GM18498 (cell line): ENCODE measurements around the gene NPEPPS.
A peak's percentile ranks its signal among the peaks of the same experiment; 100 is the strongest.

Experiments
- ATAC-seq: cut with Tn5 transposase; IDR thresholded peaks from one replicate; pipeline ENCODE4 v1.9.1; 2021; ENCODE audit warnings: mild to moderate bottlenecking, moderate library complexity; ENCODE audit not compliant: unreplicated experiment

Gene NPEPPS

DNA sequence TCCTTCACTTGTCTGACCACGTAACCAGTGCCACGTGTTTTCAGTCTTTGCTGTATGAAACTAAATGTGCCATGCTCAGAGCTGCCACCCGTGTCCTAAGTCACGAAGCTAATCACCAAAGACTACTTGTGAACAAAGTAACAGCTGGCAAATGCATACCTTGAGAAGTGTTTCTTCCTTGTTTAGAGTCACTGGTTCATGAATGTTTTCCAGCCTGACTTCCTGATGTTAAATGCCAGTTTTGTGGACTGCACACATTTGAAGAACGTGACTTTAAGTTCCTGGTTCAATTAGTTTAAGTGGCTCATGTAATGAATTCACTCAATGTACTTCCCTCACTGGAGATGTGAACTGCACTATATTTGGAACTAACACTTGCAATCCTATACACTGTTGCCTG is 98.9 kb downstream of the NPEPPS start:
- ATAC-seq: no peak

DNA sequence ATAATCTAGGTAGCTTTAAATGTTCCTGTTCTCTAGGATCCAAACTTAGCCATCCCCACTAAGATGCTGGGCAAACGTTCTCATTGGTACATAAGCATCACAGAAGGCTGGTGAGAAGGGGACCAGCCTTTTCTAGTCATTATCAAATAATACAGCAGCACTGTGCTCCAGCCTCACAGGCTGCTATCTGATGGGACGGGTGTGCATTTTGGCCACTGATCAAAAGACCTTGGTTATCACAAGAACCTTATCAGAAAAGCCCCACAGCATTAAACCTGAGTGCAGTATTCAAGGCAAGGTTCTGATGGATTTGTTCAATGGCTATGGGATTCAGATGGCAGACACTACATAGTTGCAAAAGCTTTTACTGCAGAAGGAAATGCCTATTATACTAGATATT is 99.7 kb downstream of the NPEPPS start:
- no peak for ATAC-seq

DNA sequence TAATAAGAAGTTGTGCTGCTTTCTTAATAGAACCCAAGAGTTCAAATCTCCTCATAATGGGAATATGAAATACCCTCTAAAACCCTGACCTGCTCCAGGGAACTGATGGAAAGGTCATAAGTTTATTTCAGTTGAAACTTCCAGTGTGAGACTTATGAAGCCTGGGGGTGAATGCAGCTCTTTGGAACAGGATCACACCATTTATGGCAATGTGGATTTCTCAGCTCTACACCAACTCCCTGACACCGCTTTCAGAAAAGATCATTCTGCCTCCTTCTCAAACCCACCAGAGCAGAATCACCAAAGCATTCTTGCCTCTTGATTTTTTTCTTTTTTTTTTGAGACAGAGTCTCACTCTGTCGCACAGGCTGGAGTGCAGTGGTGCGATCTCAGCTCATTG is 102.1 kb downstream of the NPEPPS start:
- ATAC-seq: no peak

DNA sequence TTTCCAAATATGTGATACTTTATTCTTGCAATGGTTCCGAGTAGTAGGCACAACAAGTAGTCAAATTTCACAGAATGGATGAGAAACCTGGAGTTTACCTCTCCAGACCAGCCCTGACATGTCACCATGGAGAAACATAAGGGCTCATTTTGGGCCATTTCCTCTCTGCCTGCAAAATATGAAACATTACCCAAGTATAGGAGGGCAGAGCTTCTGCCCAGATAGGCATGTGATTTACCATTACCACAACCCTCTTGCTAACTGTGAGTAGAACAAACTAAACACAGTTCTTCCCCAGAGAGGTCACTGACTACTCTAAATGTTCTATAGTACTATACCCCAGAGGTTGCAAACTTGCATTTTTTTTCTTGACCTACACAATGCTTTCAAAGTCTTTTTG is 103.1 kb downstream of the NPEPPS start:
- no peak for ATAC-seq

DNA sequence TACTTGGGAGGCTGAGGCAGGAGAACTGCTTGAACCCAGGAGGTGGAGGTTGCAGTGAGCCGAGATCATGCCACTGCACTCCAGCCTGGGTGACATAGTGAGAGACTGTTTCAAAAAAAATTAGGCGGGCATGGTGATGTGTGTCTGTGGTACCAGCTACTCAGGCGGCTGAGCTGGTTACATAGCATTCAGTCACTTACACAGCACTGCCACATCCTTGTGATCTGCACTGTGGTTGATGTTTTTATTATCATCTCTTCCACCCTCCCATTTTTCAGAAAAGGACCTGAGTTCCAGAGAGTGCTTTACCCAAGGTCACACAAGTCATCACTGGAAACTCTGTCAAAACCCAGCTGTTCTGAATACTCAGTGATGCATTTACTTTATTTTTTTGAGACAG is 104.0 kb downstream of the NPEPPS start:
- ATAC-seq: no peak

DNA sequence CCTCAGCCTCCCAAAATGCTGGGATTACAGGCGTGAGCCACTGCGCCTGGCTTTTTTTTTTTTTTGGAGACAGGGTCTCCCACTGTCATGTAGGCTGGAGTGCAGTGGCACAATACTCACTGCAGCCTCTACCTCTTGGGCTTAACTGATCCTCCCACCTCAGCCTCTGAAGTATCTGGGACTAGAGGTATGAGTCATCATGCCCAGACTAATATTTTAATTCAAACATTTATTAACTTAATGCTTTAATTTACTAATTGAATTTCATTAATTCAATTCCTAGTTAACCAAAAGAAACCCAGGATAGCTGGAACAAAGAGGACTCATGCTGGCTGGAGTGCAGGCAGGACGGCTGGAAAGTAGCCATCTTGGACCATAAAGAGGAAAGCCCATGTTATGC is 104.8 kb downstream of the NPEPPS start:
- ATAC-seq: no peak

DNA sequence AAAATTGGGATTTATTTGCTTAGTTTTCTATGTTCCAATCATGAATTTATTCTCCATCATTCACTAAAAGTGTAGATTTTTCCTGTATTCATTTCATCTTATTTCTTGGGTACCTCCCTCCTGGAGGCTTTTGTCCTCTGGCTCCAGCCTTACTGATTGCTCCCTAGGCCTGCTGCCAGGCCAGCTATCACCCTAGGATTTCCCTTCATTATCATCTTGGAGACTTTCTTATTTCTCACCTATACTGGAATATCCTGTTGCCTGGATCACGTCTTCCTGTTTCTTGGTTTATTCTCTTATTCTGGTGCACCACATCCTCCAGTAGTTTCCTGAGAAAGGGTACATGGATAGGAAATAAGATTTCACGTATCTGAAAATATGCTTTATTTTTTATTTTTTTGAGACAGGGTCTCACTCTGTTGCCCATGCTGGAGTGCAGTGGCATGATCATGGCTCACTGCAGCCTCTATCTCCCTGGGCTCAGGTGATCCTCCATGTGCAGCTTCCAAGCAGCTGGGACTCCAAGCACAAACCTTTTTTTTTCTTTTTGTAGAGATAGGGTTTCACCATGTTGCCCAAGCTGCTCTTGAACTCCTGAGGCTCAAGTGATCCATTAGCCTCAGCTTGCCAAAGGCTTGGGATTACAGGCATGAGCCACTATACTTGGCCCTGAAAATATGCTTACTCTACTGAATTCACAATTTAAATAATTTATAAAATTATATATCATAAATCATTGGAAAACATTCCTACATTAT is 105.5 kb downstream of the NPEPPS start:
- ATAC-seq: no peak

DNA sequence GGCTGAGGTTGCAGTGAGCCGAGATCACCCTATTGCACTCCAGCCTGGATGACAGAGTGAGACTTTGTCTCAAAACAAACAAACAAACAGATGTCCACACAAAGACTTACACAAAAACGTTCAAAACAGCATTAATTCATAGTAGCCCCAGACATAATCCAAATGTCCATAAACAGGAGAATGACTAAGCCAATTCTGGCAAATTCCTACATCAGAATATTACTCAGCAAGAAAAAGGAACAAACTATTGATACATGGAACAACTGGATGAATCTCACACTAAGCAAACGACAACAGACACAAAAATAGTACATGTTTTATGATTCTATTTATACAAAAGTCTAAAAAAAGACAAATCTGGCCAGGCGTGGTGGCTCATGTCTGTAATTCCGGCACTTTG is 108.0 kb downstream of the NPEPPS start:
- ATAC-seq: no peak

DNA sequence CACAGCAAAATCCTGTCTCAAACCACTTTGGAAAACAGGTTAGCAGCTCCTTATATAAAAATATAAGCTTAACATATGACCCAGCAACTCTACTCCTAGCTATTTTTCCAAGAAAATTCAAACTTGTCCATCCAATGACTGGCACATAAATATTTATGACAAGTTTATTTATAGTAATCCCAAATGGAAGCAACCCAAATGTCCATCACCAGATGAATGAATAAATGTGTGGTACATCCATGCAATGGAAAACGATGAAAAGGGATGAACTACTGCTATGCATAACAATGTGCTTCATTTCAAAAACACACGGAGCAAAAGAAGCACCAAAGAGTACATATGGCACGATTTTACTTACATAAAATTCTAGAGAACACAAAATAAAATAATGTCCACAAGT is 109.2 kb downstream of the NPEPPS start:
- no peak for ATAC-seq

DNA sequence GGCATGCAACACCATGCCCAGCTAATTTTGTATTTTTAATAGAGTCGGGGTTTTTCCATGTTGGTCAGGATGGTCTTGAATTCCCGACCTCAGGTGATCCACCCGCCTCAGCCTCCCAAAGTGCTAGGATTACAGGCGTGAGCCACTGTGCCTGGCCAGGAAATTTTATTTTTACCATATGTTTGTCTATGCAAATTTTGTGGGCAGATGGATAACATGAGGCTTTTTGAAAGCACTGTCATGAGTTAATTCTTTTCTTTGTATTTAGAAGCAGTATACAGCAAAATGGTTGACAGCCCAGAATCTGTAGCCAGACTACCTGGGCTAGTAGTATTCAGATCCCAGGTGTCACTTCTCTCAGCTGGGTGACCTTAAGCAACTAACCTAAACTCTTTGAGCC is 110.3 kb downstream of the NPEPPS start:
- ATAC-seq: no peak

DNA sequence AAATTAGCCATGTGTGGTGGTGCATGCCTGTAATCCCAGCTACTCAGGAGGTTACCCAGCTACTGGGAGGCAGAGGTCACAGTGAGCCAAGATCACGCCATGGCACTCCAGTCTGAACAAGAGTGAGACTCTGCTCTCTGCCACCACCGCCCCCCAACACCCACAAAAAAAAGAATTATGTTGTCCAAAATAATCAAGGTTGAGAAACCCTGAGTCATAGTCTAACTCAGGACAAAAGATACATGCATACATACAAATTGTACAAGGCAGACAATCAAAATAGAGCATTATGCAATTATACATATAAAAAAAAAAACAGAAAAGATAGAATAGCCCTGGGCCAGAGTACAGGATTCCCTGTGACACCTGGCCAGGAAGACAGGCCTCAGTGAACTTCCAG is 112.2 kb downstream of the NPEPPS start:
- no peak for ATAC-seq

DNA sequence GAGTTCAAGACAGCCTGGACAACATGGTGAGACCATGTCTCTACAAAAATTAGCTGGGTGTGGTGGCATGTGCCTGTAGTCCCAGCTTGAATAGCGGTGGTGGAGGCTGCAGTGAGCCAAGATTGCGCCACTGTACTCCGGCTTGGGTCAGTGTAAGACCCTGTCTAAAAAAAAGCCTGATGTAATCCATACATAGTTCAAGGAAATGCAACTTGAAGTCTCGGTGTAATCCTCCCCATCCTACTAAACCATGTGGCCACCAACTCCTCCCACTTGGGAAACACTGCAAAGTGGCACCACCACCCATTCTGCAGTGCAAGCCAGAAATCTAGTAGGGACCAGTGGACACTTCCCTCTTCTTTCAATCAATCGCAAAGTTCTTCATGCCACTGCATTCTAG is 113.4 kb downstream of the NPEPPS start:
- ATAC-seq: no peak

DNA sequence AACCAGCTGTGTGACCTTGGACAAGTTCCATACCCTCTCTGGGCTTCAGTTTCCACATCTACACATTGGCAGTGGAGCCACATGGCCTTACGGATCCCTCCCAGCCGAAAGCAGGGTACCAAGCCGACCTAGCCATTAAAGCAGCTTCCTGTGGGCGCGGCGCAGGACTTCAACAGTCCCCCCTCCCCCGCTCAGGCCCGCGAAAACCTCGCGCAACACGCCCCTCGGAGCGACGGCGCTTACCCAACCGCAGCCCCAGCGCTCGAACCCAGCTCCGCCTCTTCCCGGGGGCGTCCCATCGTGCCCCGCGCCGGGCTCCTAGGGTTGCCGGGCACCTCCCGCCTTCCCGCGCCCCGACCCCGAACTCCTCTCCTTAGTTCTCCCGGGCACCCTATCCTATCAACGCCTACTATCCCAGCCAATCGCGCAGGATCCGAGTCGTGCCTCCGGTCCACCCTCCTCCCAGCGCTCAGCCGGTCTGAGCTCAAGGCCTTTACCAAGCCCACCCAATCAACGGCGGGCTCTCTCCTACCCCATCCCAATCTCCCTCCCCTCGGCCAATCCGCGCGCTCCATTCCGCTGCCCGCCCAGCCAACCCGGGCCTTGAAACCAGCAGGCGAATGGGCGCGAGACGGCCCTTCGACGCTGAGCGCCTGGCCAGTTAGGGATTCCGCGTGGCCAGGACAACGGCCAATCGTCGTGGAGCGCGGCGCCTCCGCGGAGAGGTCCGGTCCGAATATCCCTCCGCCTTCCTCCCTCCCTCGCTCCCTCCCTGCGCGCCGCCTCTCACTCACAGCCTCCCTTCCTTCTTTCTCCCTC is 118.5 kb downstream of the NPEPPS start, which contains the start of gene KPNB1:
KPNB1 (plus strand) TSS at position 767 of the 819 bp plus-strand sequence. CDS start 326 bp downstream, outside the sequence.
- peak; percentile 80 for ATAC-seq

DNA sequence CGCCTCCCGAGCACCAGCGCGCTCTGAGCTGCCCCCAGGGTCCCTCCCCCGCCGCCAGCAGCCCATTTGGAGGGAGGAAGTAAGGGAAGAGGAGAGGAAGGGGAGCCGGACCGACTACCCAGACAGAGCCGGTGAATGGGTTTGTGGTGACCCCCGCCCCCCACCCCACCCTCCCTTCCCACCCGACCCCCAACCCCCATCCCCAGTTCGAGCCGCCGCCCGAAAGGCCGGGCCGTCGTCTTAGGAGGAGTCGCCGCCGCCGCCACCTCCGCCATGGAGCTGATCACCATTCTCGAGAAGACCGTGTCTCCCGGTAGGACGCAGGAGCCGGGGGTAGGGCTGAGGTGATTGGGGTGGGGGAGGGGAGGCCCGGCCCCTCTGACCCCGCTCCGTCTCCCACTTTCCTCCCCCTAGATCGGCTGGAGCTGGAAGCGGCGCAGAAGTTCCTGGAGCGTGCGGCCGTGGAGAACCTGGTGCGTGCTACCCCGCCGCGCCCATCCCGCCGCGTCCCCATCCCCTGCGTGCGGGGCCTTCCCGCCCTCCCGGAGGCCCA is 119.1 kb downstream of the NPEPPS start:
- peak; percentile 1 for ATAC-seq

DNA sequence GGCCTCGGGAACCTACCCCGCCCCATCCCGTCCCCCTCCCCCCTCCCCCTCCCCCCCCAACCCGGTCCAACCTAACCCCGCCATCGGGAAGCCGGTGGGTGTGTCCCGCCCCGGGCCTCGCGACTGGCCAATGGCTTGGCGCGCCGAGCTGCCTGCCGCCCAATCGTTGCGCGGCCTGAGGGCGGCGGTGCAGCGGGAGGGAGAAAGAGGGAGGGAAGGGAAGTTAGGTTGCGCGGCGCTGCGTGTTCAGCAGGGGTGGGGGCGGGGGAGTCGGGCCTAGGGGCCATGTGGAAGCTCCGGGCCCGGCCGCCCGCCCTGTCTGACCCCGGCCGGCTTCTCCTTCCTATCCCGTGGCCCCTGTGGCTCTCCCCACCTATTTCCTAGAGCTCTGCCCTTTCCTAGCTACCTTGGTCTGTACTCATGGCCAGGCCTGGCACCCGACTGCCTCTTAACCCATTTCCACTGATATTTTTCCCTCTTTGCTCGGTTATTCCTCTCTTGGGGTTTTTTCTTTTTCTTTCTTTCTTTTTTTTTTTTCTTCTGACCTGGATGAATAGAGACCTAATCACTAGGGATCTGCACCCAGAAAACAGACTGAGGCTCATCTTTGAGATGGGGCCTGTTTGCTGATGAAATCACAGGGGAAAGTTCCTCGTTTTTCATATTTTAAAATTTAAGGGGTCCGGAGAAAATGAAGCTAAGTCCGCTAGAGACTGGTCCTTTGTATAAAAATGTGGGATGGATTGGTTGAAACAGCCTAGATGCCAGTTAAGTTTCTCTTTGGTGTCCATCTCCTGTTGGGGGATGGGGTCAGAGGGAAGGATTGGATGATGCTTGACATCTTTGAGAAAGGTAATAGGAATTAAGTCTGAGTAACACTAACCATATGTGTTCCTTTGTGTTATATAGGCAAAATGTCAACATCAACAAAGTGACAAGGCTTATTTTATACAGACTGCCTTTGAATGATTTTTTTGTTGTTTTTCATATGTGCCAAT is 119.9 kb downstream of the NPEPPS start:
- peak; percentile 59 for ATAC-seq

DNA sequence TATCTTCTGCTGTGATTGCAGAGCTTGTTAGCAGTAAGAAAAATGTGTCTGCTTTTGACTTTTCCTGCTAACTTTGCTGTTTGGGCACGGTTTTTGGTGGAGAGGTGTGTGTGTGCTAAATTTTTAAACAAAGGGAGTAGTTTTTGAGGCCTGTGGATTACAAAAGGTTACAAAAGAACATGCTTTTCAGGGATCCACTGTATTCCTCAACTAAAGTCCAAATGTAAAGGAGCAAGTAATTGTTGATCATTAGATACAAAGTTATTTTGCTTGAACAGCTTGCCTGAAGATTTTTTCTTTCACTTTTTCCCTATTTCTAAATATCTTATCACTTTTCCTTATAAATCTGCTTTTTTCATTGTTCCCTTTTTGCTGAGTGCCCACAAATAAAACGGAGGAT is 120.8 kb downstream of the NPEPPS start:
- ATAC-seq: no peak

DNA sequence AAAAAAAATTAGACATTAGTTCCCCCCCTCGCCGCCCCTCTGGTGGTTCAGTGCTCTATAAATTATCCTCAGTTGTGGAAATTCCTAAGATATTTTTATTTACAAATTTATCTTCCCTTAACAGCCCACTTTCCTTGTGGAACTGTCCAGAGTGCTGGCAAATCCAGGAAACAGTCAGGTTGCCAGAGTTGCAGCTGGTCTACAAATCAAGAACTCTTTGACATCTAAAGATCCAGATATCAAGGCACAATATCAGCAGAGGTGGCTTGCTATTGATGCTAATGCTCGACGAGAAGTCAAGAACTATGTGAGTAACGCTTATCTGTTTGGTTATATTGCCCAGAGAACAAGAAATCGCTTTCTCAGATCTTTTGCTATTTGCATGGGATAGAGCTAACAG is 121.7 kb downstream of the NPEPPS start:
- no peak for ATAC-seq

DNA sequence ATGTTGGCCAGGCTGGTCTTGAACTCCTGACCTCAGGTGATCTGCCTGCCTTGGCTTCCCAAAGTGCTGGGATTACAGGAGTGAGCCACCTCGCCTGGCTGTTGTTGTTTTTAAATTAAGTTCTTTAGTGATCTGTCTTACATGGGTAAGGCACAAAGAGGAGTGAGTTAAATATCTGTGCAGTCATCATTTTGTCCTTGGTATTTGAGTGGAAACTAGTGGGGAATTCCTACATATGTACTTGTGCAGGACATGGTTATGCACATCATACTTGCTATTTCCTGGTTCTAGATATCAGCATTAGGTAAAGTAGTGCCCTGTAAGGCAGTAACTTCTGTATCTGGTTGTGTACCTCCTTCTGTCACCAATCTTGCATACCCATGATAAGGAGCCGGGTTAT is 122.5 kb downstream of the NPEPPS start:
- no peak for ATAC-seq

DNA sequence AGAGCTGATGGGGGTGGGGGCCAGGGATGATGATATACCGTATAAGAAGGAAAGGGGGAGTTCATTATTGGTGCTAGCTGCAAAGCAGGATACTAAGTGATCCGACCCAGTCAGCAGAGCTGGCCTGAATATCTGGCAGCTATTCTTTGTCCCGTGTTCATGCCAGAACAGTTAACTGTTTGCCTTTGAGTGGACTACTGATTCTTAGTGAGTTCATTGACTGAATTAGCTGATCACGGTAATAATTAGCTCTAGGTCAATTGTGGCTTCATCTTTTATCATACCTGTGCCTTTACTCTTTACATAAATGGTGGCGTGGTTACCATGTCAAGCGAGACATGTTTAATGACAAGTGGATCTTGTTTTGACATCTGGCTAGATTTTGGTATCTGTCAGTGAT is 124.1 kb downstream of the NPEPPS start:
- no peak for ATAC-seq

DNA sequence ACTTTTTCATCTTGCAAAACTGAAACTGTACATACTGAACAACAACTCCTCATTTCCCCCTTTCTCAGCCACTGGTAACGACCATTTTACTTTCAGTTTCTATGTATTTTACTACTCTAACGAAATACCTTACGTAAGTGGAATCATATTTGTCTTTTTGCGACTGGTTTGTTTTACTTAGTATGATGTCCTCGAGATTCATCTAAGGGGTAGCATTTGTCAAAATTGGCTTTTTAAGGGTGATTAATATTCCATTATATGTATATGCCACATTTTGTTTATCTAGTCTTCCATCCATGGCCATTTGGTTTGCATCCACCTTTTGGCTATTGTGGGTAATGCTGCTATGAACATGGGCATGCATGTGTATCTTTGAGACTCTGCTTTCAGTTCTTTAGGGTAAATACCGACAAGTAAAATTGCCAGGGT is 129.2 kb downstream of the NPEPPS start:
- no peak for ATAC-seq
